H1 (cell line): ENCODE measurements around the gene CORO1A. TPM values are rescaled to one million over a fixed set of nuclear protein-coding genes. Genes with fewer than 3 reads are reported as not detected.

Experiments used
- CTCF ChIA-PET: fragments of 300-600 bp; sonication (Branson Sonifier 250); formaldehyde crosslinking; loops from one replicate; lab custom pipeline; 2021; ENCODE audit not compliant: partially characterized antibody; lab: Charles Lee
- POLR2A ChIA-PET: fragments of 300-600 bp; sonication (Branson Sonifier 250); formaldehyde crosslinking; loops from one replicate; lab custom pipeline; 2021; ENCODE audit warnings: inconsistent platforms; ENCODE audit not compliant: partially characterized antibody; lab: Charles Lee
- DNase-seq, 2 experiments: peaks; one replicate each; pipeline versions ENCODE4 v3.0.0 to v3.0.0-alpha.2; 2010 to 2022; ENCODE audit warnings: low spot score in 2 of 2, low read depth in 1 of 2, mixed read lengths in 1 of 2
- FAIRE-seq: peaks from 2 replicates; lab custom pipeline; 2011; peaks lifted over from hg19 to GRCh38; lab: Jason Lieb, UNC
- H2AFZ ChIP-seq: 2 replicates; pipeline ENCODE4 v1.8.1; 2012; ENCODE audit warnings: low read length, inconsistent platforms
- H2AK5ac ChIP-seq: 2 replicates; pipeline ENCODE4 v1.6.1; 2013; ENCODE audit warnings: low read depth, low read length
- H2BK120ac ChIP-seq: replicated peaks from 2 replicates; pipeline ENCODE3; 2013; ENCODE audit warnings: low read depth, low read length, inconsistent platforms
- H2BK12ac ChIP-seq: 2 replicates; pipeline ENCODE4 v1.6.1; 2013; ENCODE audit warnings: low read depth, low read length
- H2BK15ac ChIP-seq: 2 replicates; pipeline ENCODE4 v1.6.1; 2013; ENCODE audit warnings: low read length
- H2BK20ac ChIP-seq: 2 replicates; pipeline ENCODE4 v1.6.1; 2013; ENCODE audit warnings: low read length
- H2BK5ac ChIP-seq: 2 replicates; pipeline ENCODE4 v1.6.1; 2013; ENCODE audit warnings: low read depth, low read length
- H3K14ac ChIP-seq: 2 replicates; pipeline ENCODE4 v1.6.1; 2013; ENCODE audit warnings: inconsistent platforms; ENCODE audit not compliant: insufficient read length
- H3K18ac ChIP-seq: 2 replicates; pipeline ENCODE4 v1.6.1; 2013; ENCODE audit warnings: low read length; ENCODE audit errors: extremely low read depth
- H3K23ac ChIP-seq: 2 replicates; pipeline ENCODE4 v1.6.1; 2013; ENCODE audit warnings: inconsistent platforms; ENCODE audit not compliant: insufficient read length
- H3K23me2 ChIP-seq: 2 replicates; pipeline ENCODE4 v1.6.1; 2013; ENCODE audit warnings: low read depth, low read length
- H3K27ac ChIP-seq: 2 replicates; pipeline ENCODE4 v1.6.1; 2011; ENCODE audit warnings: low read depth, low read length, inconsistent platforms
- H3K27me3 ChIP-seq, 4 experiments: replicated peaks in 1 of 4; 1 replicate in 1 of 4; 2 replicates in 3 of 4; pipeline versions ENCODE4 v1.6.1 to v1.8.1; 2011 to 2013; ENCODE audit warnings: low read length in 3 of 4, mild to moderate bottlenecking in 3 of 4, inconsistent platforms in 2 of 4, mixed read lengths in 2 of 4, moderate library complexity in 1 of 4; ENCODE audit not compliant: control insufficient read depth in 3 of 4, insufficient read depth in 3 of 4; ENCODE audit errors: extremely low read depth in 1 of 4
- H3K36me3 ChIP-seq, 4 experiments: 2 replicates each; pipeline versions ENCODE4 v1.6.1 to v1.8.1; 2011 to 2013; ENCODE audit warnings: mild to moderate bottlenecking in 4 of 4, low read length in 3 of 4, moderate library complexity in 2 of 4, control low read depth in 1 of 4, inconsistent platforms in 1 of 4; ENCODE audit not compliant: insufficient read depth in 4 of 4, control insufficient read depth in 2 of 4
- H3K4ac ChIP-seq: replicated peaks from 2 replicates; pipeline ENCODE3; 2013; ENCODE audit warnings: low read length, low read depth, mixed read lengths, inconsistent platforms; ENCODE audit not compliant: insufficient read length
- H3K4me1 ChIP-seq, 4 experiments: replicated peaks in 1 of 4; 1 replicate in 1 of 4; 2 replicates in 3 of 4; pipeline versions ENCODE4 v1.6.1 to v1.8.1; 2011 to 2013; ENCODE audit warnings: low read length in 3 of 4, inconsistent platforms in 2 of 4, mixed read lengths in 1 of 4; ENCODE audit not compliant: insufficient read depth in 4 of 4, control insufficient read depth in 3 of 4
- H3K4me2 ChIP-seq, 2 experiments: 2 replicates each; pipeline versions ENCODE4 v1.6.1 to v1.8.1; 2011 to 2013; ENCODE audit warnings: low read depth in 2 of 2, low read length in 2 of 2, control low read depth in 1 of 2, inconsistent platforms in 1 of 2, mild to moderate bottlenecking in 1 of 2; ENCODE audit not compliant: insufficient read depth in 1 of 2
- H3K4me3 ChIP-seq, 4 experiments: fragments of 200-600, 300-600 bp in 1 of 4; sonication (generic), shearing (Covaris generic), sonication (Bioruptor Twin) in 1 of 4; 2 replicates each; pipeline versions ENCODE4 v1.5.1 to v1.8.1; 2011 to 2016; ENCODE audit warnings: low read length in 4 of 4, low read depth in 3 of 4, control low read depth in 2 of 4, inconsistent platforms in 2 of 4, mild to moderate bottlenecking in 2 of 4, mixed read lengths in 1 of 4, moderate library complexity in 1 of 4; ENCODE audit not compliant: insufficient read depth in 2 of 4; ENCODE audit errors: extremely low read depth in 1 of 4
- H3K56ac ChIP-seq: replicated peaks from 2 replicates; pipeline ENCODE3; 2013; ENCODE audit warnings: low read depth, mild to moderate bottlenecking, mixed read lengths, low read length, inconsistent platforms; ENCODE audit not compliant: insufficient read length
- H3K79me1 ChIP-seq: 2 replicates; pipeline ENCODE4 v1.6.1; 2013; ENCODE audit warnings: low read depth, low read length, control low read depth
- H3K79me2 ChIP-seq, 2 experiments: 2 replicates each; pipeline versions ENCODE4 v1.6.1 to v1.8.1; 2012 to 2013; ENCODE audit warnings: low read length in 2 of 2, mild to moderate bottlenecking in 2 of 2, inconsistent platforms in 1 of 2; ENCODE audit not compliant: insufficient read depth in 2 of 2, control insufficient read depth in 1 of 2
- H3K9ac ChIP-seq, 4 experiments: replicated peaks in 1 of 4; 1 replicate in 1 of 4; 2 replicates in 3 of 4; pipeline versions ENCODE4 v1.6.1 to v1.8.1; 2011 to 2013; ENCODE audit warnings: low read depth in 3 of 4, low read length in 3 of 4, control low read depth in 2 of 4, mild to moderate bottlenecking in 2 of 4, moderate library complexity in 2 of 4, inconsistent platforms in 1 of 4; ENCODE audit errors: extremely low read depth in 1 of 4
- H3K9me3 ChIP-seq, 2 experiments: 2 replicates each; pipeline versions ENCODE4 v1.6.1 to v1.8.1; 2012 to 2013; ENCODE audit warnings: mild to moderate bottlenecking in 2 of 2, moderate library complexity in 2 of 2, control low read depth in 1 of 2, inconsistent platforms in 1 of 2, low read depth in 1 of 2, low read length in 1 of 2, mixed read lengths in 1 of 2; ENCODE audit not compliant: insufficient read depth in 2 of 2
- H4K20me1 ChIP-seq, 2 experiments: replicated peaks in 1 of 2; 2 replicates each; pipeline versions ENCODE3 to v1.8.1; 2011 to 2013; ENCODE audit warnings: inconsistent platforms in 2 of 2, low read length in 2 of 2, mild to moderate bottlenecking in 1 of 2; ENCODE audit not compliant: insufficient read depth in 2 of 2, control insufficient read depth in 1 of 2
- H4K5ac ChIP-seq: 2 replicates; pipeline ENCODE4 v1.6.1; 2013; ENCODE audit warnings: low read length, low read depth, mixed read lengths, inconsistent platforms; ENCODE audit not compliant: insufficient read length
- H4K8ac ChIP-seq: 2 replicates; pipeline ENCODE4 v1.8.0; 2013; ENCODE audit warnings: mild to moderate bottlenecking, moderate library complexity, low read length, inconsistent platforms; ENCODE audit not compliant: insufficient read depth; ENCODE audit errors: extremely low read depth
- H4K91ac ChIP-seq: replicated peaks from 2 replicates; pipeline ENCODE3; 2013; ENCODE audit warnings: low read length, mixed read lengths, inconsistent platforms; ENCODE audit not compliant: insufficient read length
- FOSL1 ChIP-seq: IDR thresholded peaks from 2 replicates; pipeline ENCODE4 v1.6.1; 2011; ENCODE audit warnings: mild to moderate bottlenecking, low read depth, low read length, moderate library complexity; ENCODE audit not compliant: insufficient read depth
- RFX5 ChIP-seq: IDR thresholded peaks from 2 replicates; pipeline ENCODE4 v1.6.1; 2011; ENCODE audit warnings: low read depth, low read length, improper control_type of control experiment, borderline replicate concordance
- WGBS, 2 experiments: shearing (Covaris generic) in 1 of 2; methylation state at CpG; one replicate each; pipeline versions ENCODE4 v1.1.6 to v1.1.7; 2013 to 2015; ENCODE audit warnings: low lambda C conversion rate in 2 of 2, mixed read lengths in 2 of 2, inconsistent platforms in 1 of 2, low coverage in 1 of 2, missing lambda C conversion rate in 1 of 2; ENCODE audit not compliant: insufficient replicate concordance in 2 of 2, insufficient coverage in 1 of 2, insufficient read length in 1 of 2; ENCODE audit errors: extremely low coverage in 1 of 2, missing lambda C conversion rate in 1 of 2; 5-methylcytosine and 5-hydroxymethylcytosine counted together
- polyA plus RNA-seq, 7 experiments: library from polyadenylated mRNA; depleted of rRNA in 3 of 7; stranded (reverse) in 5 of 7; unstranded in 2 of 7; fragments of >200 nt in 5 of 7; fragments of 200-250 nt in 2 of 7; gene quantifications; 1 replicate in 5 of 7; 2 replicates in 1 of 7; 4 replicates in 1 of 7; pipeline versions ENCODE4 v1.2.1 to v1.2.3, GENCODE V29; 2011 to 2013; ENCODE audit warnings: missing spikeins in 2 of 7, mixed read lengths in 2 of 7
- total RNA-seq: library from RNA; stranded (reverse); fragmentation: NEBNext Ultra II Directional; extraction: Animal tissue kit (Norgen Biotek cat#: 25700); gene quantifications from 2 replicates; pipeline ENCODE4 v1.2.1, GENCODE V29; 2021

Gene CORO1A
- total and polyA plus RNA-seq, 2 of the 8 experiments (the other 6 are each of a cell fraction or from before 2014, with no cell fraction given): 10.9 to 11.7 TPM

- FAIRE-seq: no peak
- CTCF ChIA-PET: interaction anchor here (0.7 kb wide), 1 partner anchor 33 kb away, joined by 3 read pairs; no protein-coding TSS in a partner anchor
- WGBS, 2 experiments: 3% methylated on average over 1 of the region's 1 CpG; no CpG with 5 or more reads in 1 of the 2 experiments
Observed at GRCh38 chr16:30144917-30145316, 38.5 kb upstream of the CORO1A start.

More at GRCh38 chr16:30144917-30145316, 38.5 kb upstream of the CORO1A start:
- TF ChIP-seq FOSL1: no peak
- TF ChIP-seq RFX5: no peak
- Histone ChIP-seq H3K56ac (no peak overlapping the region), H2AFZ (no peak overlapping the region), H3K4me1 (no peaks in the 10 kb centered on the region), H2BK20ac (no peak overlapping the region), H4K8ac (no peak overlapping the region), H4K5ac (no peak overlapping the region), H4K91ac (no peak overlapping the region), H3K79me2 (no peaks in the 10 kb centered on the region), H3K4me2 (no peak overlapping the region), H3K18ac (no peak overlapping the region), H2AK5ac (no peak overlapping the region), H3K4me3 (no peak overlapping the region), H2BK15ac (no peak overlapping the region), H2BK12ac (no peak overlapping the region), H2BK120ac (no peak overlapping the region), H3K23ac (no peak overlapping the region), H3K9ac (no peak overlapping the region), H3K79me1 (no peaks in the 10 kb centered on the region), H4K20me1 (no peaks in the 10 kb centered on the region), H3K4ac (no peak overlapping the region), H3K27ac (no peak overlapping the region), H3K9me3 (0 out of 4 replicates have a peak, but pooled peaks cover 0 to 5% of the 10 kb centered on the region in 2 experiments), H3K36me3 (no peaks in the 10 kb centered on the region), H3K27me3 (no peaks in the 10 kb centered on the region), H3K23me2 (no peaks in the 10 kb centered on the region), H3K14ac (no peak overlapping the region), H2BK5ac (no peak overlapping the region)
- no peak for DNase-seq
- POLR2A ChIA-PET: no interaction called here
